Endometrial microvascular endothelial cells (primary cell): Measurements from ENCODE around the gene SORCS2. TPM values are rescaled to one million over a fixed set of nuclear protein-coding genes. Genes with fewer than 3 reads are reported as not detected.

ENCODE experiments used
- in situ Hi-C: cut with HindIII; loops from 2 replicates; pipeline ENCODE4 v1.10.0; 2017; ENCODE audit warnings: low sequenced_read_pairs, low pct_unique_long_range_greater_than_20kb; ENCODE audit errors: inconsistent ontology term
- total RNA-seq: library from RNA; depleted of rRNA; stranded (reverse); fragments of >200 nt; gene quantifications from one replicate; pipeline ENCODE4 v1.2.3, GENCODE V29; 2015; ENCODE audit errors: inconsistent ontology term

Gene SORCS2
- total RNA-seq, 1 donor from 2014 or later, result not detected

GRCh38 chr4:7621252-7622035 lies 429.1 kb downstream of the SORCS2 start:
- in situ Hi-C loops, result no loop called here

- in situ Hi-C loops, result no loop called here
Observed at GRCh38 chr4:7622371-7622770, 430.0 kb downstream of the SORCS2 start.

- in situ Hi-C loops, result no loop called here
Observed at GRCh38 chr4:7623468-7623867, 431.1 kb downstream of the SORCS2 start.

GRCh38 chr4:7624396-7624980 lies 432.1 kb downstream of the SORCS2 start:
- in situ Hi-C loops, result no loop called here

- in situ Hi-C loops, result no loop called here
Observed at GRCh38 chr4:7625071-7625470, 432.7 kb downstream of the SORCS2 start.

GRCh38 chr4:7626531-7626930 lies 434.2 kb downstream of the SORCS2 start:
- in situ Hi-C loops, result no loop called here

- in situ Hi-C loops, result no loop called here
Observed at GRCh38 chr4:7627251-7628250, 435.2 kb downstream of the SORCS2 start.

- in situ Hi-C loops, result no loop called here
Observed at GRCh38 chr4:7628432-7628831, 436.1 kb downstream of the SORCS2 start.

- in situ Hi-C loops, result no loop called here
Observed at GRCh38 chr4:7629501-7630254, 437.3 kb downstream of the SORCS2 start.

- in situ Hi-C loops, result no loop called here
Observed at GRCh38 chr4:7630568-7631287, 438.4 kb downstream of the SORCS2 start.

- in situ Hi-C loops, result no loop called here
Observed at GRCh38 chr4:7631288-7632014, 439.1 kb downstream of the SORCS2 start.

GRCh38 chr4:7632341-7632740 lies 440.0 kb downstream of the SORCS2 start:
- in situ Hi-C loops, result no loop called here

- in situ Hi-C loops, result no loop called here
Observed at GRCh38 chr4:7632971-7633370, 440.6 kb downstream of the SORCS2 start.

GRCh38 chr4:7634661-7635251 lies 442.4 kb downstream of the SORCS2 start:
- in situ Hi-C loops, result no loop called here

- in situ Hi-C loops, result no loop called here
Observed at GRCh38 chr4:7635445-7636239, 443.3 kb downstream of the SORCS2 start.

- in situ Hi-C loops, result no loop called here
Observed at GRCh38 chr4:7636240-7636508, 443.8 kb downstream of the SORCS2 start.

- in situ Hi-C loops, result no loop called here
Observed at GRCh38 chr4:7637139-7637538, 444.8 kb downstream of the SORCS2 start.
